K562 (cell line): ENCODE results near the gene USP31.

Source experiments
- CREB1 ChIP-seq, 2 experiments: sonication (generic) in 1 of 2; formaldehyde crosslinking in 1 of 2; IDR thresholded peaks; 2 replicates each; pipeline versions ENCODE4 v1.6.1 to v1.8.0; 2012 to 2022; ENCODE audit warnings: inconsistent platforms in 1 of 2, mild to moderate bottlenecking in 1 of 2, missing genetic modification reagents in 1 of 2, moderate library complexity in 1 of 2
- ETS1 ChIP-seq: conservative IDR thresholded peaks from 2 replicates; pipeline ENCODE4 v1.6.1; 2011; ENCODE audit warnings: low read depth, mild to moderate bottlenecking, low read length; ENCODE audit not compliant: control insufficient read depth
- FOXK2 ChIP-seq, 2 experiments: fragments of 450-650 bp; IDR thresholded peaks in 1 of 2; conservative IDR thresholded peaks in 1 of 2; 2 replicates each; pipeline ENCODE4 v1.6.1; 2016; ENCODE audit warnings: low read depth in 2 of 2, mild to moderate bottlenecking in 1 of 2
- FOXP1 ChIP-seq: sonication (generic); formaldehyde crosslinking; IDR thresholded peaks from 2 replicates; pipeline ENCODE4 v1.8.0; 2022; ENCODE audit warnings: mild to moderate bottlenecking, missing genetic modification reagents
- SMAD1 ChIP-seq: fragments of 150-350 bp; IDR thresholded peaks from 2 replicates; pipeline ENCODE4 v1.6.1; 2014; ENCODE audit warnings: low read length, low read depth; ENCODE audit not compliant: partially characterized antibody
- ZBTB33 ChIP-seq: sonication (generic); formaldehyde crosslinking; IDR thresholded peaks from 2 replicates; pipeline ENCODE4 v1.8.1; 2023; ENCODE audit warnings: mild to moderate bottlenecking, missing genetic modification reagents
- ZHX1 ChIP-seq: fragments of 150-350 bp; conservative IDR thresholded peaks from 2 replicates; pipeline ENCODE4 v1.6.1; 2014; ENCODE audit warnings: low read length
- ZNF143 ChIP-seq: sonication (generic); formaldehyde crosslinking; IDR thresholded peaks from 2 replicates; pipeline ENCODE4 v1.9.0; 2022; ENCODE audit warnings: mild to moderate bottlenecking, missing genetic modification reagents
- ZNF830 ChIP-seq: fragments of 250-450 bp; sonication (Bioruptor Pico); IDR thresholded peaks from 2 replicates; pipeline ENCODE4 v1.5.0; 2021; ENCODE audit warnings: mild to moderate bottlenecking

GRCh38 chr16:23103603-23104002 is 45.6 kb downstream of the USP31 start:
- no peak for TF ChIP-seq ZNF143 (CRISPR knock-in tag)
- no peak for TF ChIP-seq ETS1
- no peak for TF ChIP-seq ZHX1
- TF ChIP-seq FOXK2 (conservative IDR thresholded peaks at IDR 0.05 in 1 of 2, IDR thresholded peaks at IDR 0.05 in 1 of 2; ENCODE audit: low read depth in 2 of 2) = no peak
- no peak for TF ChIP-seq ZNF830 (CRISPR knock-in tag)
- TF ChIP-seq ZBTB33 (CRISPR knock-in tag) = no peak
- TF ChIP-seq SMAD1 = no peak
- no peak for TF ChIP-seq CREB1 (IDR thresholded peaks at IDR 0.05)
- TF ChIP-seq CREB1 (CRISPR knock-in tag; IDR thresholded peaks at IDR 0.05) = no peak
- TF ChIP-seq FOXP1 (CRISPR knock-in tag) = no peak
